ENCODE measurements around the gene OXTR.

OXTR gene

DNA sequence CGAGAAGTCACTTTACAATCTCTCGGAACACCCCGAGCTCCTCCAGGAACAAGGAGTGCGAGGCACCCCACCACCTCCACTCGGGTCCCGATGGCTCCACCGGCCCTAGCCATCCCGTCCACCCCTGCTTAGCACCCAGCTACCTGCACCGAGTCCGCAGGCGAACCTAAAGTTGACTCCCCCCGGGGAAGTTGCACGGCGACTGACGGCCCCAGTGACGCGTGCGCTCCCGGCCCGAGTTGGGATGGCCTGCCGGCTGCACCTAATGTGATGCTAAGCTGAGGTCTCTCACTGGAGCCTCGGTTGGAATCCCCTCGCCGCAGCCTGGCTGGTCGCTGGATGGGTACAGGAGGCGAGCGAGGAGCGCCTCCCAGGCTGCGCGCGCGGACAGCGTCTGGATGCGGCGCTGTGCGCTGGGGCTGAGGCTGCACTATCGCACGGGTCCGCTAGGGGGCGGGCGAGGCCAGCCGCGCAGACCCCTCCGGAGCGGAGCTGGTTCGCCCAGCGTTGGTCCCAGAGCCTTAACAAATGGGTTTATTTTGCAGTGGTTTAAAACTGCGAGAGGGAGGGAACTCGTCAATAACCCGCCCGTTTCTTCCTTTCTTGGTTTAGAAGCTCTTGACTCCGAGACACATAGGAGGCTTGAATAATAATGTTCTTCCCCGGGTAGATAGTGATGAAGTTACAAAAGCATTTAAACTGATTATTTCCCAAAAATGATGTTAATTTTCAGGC, at the start of gene OXTR:
Gene OXTR, minus strand, starts transcription at position 526 of the 735 bp plus-strand sequence. CDS start 1,426 bp downstream, outside the sequence.
- DNase-seq (ENCODE audit: low read depth in 1 of 2, low spot score in 1 of 2), result peak; percentile 19 to 36

DNA sequence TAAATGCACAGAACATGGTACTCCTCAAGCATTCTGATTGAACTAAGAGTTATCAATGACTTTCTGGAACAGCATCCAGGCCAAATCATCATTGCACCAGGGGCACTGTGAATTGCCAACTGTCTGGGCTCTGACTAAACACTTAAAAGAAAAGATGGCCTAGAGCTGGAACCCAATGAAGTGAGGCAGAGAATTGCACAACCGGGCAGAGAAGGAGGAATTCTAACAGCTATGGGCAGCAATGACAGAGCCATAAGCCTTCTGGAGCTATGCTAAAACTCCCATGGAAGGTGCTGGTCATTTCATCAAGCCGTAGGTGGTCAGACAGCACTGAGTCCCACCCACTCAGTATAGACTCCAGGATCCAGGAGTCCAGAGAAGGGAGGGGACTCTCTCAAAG, 48.1 kb upstream of the OXTR start:
- DNase-seq (ENCODE audit: low read depth in 1 of 2, low spot score in 1 of 2), result no peak

DNA sequence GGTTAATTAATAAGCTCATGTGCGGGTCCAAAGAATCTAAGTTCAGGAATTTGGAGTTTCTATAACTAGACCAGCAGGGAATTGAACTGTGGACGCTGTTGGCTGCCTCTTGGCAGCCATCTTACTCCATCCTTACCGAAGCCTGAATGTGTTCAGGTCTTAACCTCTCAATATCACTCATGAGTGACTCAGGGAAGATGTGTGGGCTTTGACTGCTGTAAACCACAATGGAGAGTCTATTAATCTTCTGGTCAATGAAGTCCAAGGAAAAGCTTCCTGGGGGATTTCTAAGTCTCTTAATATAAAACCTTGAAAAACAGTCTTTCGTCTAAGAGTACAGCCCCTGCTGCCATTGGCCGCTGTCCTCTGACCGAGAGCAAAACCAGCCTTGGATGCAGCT, 46.7 kb upstream of the OXTR start:
- DNase-seq (ENCODE audit: low read depth in 1 of 2, low spot score in 1 of 2), result no peak

DNA sequence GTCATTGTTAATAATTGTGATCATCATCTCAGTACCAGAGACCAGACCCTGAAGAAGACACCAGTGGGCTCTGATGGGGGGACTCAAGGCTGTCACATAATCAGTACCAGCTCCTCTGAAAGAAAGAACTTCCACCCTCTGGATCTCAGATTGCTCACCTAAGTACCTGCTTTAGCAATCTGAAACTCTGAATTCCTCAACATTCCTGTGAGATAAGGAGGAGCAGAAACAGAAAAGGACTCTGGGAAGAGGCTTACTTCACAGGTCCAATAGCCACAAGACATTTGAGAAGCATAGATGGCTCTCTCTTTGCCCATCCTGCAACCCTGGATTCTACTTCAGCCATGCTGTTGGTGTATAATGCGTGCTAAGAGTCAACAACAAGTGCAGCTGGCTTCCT, 44.0 kb upstream of the OXTR start:
- no peak for DNase-seq (ENCODE audit: low read depth in 1 of 2, low spot score in 1 of 2)

DNA sequence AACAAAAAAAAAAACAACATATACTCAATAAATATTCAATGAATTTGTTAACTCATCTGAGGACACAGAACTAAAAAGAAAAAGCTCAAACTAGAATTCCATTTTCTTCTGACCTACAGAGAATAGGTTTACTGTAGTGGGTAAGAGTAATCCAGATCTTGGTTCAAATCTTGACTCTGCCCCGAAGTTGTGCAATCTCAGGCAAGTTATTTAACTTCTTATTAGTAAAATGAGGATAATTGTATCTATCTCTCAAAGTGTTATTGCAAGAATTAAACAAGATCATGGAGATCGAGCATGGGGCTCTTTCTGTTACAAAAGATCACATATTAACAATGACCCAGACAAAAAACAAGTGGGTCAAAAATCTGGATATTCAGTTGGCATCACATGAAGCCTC, 41.1 kb upstream of the OXTR start:
- DNase-seq (ENCODE audit: low read depth in 1 of 2, low spot score in 1 of 2), result no peak

DNA sequence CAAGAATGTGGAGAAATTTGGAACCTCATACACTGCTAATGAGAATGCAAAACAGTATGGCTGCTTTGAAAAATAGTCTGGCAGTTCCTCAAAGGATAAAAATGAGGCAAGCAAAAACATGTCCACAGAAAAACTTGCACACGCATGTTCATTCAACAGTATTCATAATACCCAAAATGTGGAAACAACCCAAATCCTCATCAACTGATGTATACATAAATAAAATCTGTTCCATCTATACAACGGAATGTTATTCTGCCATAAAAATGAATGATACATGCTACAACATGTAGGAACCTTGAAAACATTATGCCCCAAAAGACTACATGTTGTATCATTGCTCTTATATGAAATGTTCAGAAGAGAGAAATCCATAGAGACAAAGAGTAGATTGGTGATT, 36.4 kb upstream of the OXTR start:
- DNase-seq (ENCODE audit: low read depth in 1 of 2, low spot score in 1 of 2), result no peak

DNA sequence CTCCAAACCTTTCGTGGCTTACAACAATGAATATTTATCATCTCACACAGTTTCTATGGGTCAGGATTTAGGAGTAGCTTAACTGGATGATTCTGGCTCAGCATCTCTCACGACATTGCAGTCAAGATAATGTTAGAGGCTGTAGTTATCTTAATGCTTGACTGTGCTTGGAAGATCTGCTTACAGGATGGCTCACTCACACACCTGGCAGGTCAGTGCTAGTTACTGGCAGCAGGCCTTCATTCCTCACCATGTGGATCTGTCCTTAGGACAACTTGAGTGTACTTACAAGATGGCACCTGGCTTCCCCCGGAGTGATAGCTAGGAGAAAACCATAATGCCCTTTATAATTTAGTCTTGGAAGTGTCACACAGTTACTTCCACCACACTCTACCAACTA, 32.8 kb upstream of the OXTR start:
- DNase-seq (ENCODE audit: low read depth in 1 of 2, low spot score in 1 of 2), result no peak

DNA sequence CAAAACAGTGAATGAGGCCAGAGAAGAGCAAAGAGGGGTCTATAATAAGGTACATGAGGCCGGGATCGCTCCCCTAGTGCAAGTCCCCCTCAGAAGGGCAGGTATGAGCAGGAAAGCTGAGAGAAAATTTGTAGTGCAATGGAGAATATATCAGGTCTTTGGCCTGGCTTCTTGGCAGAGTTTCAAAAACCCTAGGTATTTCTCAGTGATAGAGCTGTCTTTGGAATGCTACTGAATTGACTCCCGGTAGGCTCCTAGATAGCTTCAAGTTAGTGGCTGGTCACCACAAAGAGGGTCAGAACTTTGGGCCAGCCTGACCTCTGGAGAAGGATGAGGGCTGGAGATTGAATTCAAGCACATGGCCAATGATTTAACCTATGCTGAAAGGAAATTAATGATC, 30.6 kb upstream of the OXTR start:
- no peak for DNase-seq (ENCODE audit: low read depth in 1 of 2, low spot score in 1 of 2)

DNA sequence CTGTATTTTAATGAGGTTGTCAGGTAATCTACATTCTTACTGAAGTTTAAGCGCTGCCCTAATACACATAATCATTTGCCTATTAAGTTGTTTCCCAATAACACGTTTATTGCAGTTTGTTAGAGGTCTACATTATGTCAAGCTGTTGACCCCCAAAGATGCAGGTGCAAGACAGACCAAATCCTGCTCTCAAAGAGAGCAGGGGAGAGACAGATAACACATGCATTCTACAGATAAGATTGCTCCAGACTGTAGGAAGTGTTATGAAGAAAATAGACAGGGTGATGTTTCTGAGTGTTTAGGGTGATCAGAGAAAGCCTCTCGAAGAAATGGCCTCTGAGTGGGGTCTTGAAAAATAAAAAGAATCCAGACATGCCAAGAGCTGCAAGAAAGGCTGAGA, 24.8 kb upstream of the OXTR start:
- DNase-seq (ENCODE audit: low read depth in 1 of 2, low spot score in 1 of 2), result no peak

DNA sequence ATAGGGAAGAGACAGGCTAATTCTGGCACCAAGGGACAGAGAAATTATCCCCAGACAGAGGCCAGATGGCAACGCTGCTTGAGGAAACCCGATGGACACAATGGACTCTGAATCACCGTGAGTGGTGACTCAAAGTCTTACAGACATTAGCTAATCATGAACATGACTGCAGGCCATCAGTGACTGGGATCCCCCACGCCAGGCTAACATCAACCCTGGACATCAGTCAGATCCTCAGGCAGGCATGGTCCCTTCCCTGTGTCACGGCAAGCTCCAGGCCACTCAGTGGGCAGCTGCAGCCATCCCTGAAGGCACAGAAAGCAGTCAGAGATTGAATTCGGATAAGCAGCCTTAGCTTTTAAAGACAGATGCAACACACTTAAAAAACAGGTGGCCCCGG, 23.8 kb upstream of the OXTR start:
- no peak for DNase-seq (ENCODE audit: low read depth in 1 of 2, low spot score in 1 of 2)

DNA sequence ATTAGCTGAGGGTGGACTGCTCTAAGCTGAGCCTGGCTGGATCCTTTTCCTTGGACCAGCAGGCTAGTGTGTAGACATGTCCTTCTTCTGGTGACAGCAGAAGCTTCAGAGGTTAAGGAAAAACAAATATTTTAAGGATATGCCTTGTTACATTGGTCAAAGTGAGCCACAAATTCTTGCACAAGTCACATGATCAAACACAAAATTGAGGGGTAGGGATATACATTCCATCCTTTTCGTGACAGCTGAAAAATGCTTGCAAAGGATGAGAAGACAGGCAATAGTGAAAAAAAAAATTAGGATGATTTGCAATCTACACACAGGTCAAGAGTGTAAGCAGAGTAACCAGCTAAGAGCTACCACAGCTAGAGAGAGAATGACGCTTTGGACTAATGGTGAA, 21.1 kb upstream of the OXTR start:
- DNase-seq (ENCODE audit: low read depth in 1 of 2, low spot score in 1 of 2), result no peak

DNA sequence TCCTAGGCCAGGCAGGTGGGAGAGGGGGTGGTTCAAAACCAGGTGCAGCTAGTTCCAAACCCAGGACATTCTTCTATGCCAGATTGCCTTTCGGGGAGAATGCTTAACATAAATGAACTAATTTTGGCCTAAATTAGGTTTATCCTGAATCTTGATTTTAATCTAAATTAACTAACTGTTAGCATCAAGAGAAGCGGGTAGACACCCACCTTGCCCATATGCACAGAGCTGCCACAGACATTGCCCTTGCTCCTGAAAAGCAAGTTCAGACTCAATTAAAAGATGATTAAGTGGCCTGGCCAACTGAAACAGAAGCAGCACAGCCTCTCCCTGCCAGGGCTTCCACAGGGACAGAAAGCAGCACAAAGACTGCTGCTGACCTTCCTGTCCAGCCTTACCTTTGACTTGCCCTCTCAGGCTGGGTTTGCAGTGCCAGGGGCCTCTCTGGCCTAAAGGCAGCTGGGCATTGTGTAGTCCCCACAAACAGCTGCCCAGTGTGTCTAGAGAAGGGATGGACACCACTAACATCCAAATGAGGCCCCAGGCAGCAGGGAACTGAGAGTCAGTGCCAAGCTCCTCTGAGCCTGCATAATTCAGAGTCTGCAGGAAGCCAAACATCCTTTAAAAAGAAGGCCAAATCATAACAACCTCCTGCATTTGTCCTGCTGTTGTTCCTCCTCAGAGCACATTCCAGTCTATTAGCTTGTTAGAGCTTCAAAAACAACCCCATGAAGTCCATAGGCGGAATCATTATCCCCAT, 15.4 kb upstream of the OXTR start:
- no peak for DNase-seq (ENCODE audit: low read depth in 1 of 2, low spot score in 1 of 2)

DNA sequence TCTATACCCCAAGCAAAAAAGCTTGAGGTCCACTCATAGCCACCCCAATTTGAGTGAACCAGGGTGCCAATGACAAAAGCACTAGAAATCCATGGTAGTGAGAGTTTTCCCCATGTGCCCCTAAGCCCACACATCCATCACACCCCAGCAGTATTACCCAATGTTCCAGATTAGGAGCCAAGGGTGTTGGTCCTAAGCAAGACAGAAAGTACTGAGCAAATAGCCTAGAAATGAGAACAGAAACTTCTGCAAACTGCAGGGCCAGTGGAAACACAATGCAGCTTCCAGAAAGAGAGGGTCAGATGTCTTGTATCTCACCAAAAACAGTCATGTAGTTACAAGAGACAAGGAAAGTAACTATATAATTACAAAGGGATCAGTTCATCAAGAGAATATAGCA, 10.9 kb upstream of the OXTR start:
- DNase-seq (ENCODE audit: low read depth in 1 of 2, low spot score in 1 of 2), result no peak

DNA sequence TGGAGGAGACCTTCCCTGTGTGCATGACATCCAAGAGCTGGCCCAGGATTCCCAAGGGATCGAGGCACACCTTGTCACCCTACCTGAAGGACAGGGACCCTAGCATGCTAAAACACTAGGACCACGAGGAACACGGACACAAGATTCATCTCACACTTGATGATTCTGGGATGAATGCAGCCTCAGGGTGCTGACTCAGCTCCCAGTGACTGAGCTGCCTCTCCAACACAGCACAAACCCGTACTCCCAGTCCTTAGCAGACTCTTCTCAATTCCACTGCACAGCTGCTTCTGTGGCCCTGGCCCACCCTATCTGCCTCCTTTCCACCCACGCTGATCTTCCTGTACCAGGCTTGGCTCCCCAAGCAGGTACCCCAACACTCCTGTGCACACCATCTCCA, 9.1 kb upstream of the OXTR start:
- no peak for DNase-seq (ENCODE audit: low read depth in 1 of 2, low spot score in 1 of 2)

DNA sequence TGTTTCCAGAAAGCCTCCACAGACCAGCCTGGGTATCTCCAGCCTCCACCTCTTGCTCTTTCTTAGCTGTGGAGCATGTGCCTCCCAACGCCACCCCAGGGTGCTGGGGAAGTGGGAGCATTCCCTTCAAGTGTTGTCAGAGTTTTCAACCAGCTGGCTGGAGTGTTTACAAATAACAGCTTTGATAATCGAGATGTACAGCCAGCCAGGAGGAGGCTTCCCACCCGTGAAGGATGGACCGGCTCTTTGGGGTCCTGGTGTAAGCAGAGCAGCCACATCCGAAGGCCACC, 8.5 kb upstream of the OXTR start:
- no peak for DNase-seq (ENCODE audit: low read depth in 1 of 2, low spot score in 1 of 2)

DNA sequence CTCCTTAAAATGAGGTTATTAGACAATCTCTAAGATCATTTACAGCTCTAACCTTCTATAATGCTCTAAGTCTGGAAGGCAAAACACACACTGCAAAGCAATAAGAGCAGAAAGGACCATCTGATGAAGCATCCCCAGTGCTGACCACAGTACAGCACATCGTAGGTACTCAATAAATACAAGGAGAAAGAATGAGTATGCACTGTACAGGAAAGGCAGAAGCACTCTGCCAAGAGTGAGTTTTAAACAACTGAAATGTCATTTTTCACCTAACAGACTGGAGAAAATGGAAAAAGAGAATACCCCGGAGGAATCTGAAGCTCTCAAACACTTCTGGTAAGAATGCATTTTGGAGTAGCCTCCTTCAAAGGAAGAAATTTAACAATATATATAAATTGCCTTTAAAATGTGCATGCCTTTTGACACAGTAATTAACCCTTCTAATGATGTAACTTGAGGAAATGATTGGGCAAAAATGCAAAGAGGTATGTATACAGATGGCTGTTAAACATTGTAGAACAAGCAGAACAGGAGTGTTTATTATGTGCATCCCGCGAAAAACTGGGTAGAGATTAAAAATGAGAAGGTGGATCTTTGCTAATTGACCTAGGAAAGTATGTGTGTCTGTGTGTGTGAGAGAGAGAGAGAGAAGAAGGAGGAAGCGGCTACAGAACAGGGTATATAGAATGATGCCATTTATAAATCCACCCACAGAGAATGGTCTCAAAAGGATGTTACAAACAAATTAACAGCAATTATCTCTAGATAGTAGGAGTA, 8.0 kb upstream of the OXTR start:
- DNase-seq (ENCODE audit: low read depth in 1 of 2, low spot score in 1 of 2), result no peak

DNA sequence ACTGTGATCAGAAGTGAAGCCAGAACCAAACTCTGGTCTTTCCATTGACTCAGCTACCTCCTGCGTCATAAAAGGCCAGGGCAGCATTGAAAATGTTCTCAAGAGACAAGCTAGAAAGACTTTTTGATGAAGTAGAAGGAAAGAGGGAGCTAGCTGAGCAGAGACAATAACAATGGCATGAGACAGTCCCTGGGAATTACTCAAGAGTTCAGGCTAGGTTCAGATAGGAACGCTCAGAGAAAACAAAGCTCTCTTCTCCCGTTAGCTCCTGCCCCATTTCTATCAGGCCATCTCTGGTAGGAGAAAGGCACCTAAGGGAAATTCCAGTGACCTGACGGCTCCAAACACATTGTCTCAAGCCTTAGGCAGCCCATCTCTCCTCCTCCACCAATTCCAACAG, 7.0 kb upstream of the OXTR start:
- DNase-seq (ENCODE audit: low read depth in 1 of 2, low spot score in 1 of 2), result no peak

DNA sequence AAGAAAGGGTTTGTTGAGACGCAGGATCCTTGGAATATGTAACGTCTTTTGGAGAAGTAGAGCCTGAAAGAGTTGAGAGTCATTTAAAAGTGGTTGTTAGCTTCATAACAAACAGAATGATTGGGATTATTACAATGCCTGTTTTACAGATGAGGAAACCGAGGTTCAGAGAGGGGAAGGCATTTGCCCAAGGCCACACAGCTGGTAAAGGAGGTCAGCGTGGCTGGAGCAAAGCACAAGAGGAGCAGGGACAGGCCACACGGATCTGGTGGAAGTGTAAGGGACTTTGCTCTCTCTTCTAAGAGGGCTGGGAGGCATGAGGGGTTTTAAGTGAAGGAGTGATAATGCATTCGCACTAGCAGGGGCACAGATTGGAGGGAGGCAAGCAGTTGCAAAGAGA, 6.2 kb upstream of the OXTR start:
- DNase-seq (ENCODE audit: low read depth in 1 of 2, low spot score in 1 of 2), result no peak

DNA sequence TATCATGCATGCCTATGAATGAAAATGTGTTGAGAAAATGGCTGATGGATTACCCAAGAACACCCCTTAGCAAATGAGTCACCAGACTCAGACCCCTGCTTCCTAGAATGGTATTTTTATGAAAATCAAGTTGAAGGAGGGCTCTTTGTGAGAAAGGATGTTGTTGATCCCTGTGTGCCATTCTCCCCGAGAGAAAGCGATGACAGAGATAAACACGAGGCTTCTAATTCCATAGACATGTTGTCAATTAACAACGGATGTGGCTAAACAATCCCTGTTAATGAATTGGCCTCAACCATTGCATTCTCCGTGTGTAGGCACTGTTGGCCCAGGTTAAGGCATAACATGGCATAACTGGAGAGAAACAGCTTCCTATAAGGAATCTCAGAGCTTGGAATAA, 5.8 kb upstream of the OXTR start:
- no peak for DNase-seq (ENCODE audit: low read depth in 1 of 2, low spot score in 1 of 2)

DNA sequence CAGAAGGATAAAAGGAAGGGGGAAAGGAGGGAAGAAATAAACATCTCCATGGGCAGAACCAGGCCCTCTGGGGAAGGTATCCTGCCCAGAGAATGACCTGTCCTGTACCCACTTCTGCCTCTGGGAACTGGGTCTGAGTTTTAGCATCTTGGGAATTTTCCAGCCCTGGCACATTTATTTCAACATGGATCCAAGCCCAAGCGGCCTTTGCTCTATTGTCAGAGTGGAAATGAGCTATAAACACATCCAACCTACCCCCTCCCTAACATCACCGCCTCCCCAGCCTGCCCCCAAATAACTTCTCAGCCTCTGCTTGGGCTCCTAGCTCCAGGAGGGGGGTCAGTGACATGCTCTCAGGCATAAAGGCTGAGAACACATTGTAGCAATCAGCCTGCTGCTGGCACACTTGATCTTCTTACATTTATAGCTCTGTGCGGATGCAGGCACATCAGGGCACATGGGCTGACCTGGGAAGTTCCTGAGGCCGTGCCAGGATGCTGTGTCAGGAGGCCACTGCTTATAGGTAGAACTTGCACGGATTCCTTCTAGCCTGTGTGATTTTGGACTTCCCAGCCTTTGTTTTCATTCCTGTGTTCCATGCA, 4.6 kb upstream of the OXTR start:
- DNase-seq (ENCODE audit: low read depth in 1 of 2, low spot score in 1 of 2), result no peak

DNA sequence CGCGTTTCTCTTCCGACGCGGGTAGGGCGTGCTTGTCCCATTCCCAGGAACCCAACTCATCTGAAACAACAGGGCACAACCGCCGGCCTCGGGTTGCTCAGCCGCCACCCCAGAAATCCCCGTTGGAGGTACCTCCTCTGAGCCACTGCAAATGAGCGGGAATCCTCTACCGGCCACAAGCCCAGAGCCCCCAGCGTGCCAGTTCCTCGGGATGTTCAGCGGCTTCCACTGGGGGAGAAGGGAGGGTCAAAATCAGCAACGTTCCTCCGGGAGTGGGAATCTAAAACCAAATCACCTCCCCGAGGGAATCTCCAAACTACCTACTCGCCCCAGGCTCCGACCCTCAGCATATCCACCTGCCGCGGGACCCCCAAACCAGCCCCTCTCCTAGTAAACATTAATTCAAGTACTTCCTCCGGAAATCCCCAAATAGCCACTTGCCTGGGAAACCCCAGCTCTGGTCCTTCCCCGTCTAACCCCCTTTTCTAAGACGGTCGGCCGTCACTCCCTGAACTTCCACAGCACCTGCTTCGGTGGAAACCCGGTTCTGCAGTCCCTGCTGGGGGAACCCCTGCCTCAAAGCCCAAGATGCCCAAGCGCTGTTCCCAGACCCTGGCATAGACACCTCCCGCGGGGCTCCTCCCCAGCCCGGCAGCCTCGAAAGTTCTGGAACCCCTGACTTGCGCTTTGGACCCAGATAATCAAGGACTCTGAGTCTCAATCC, 887 bp downstream of the OXTR start:
- DNase-seq (ENCODE audit: low read depth in 1 of 2, low spot score in 1 of 2), result no peak
